Body of pancreas (tissue), 4 donors: ENCODE results near the gene STARD6.

Experiments used
- CTCF ChIP-seq, 7 experiments: fragments of 450-650 bp in 4 of 7; fragments of 200-600 bp in 3 of 7; sonication (generic) in 3 of 7; IDR thresholded peaks; one replicate each; pipeline ENCODE4 v1.5.1; 2016 to 2019; ENCODE audit warnings: antibody characterized with exemption in 7 of 7
- POLR2A ChIP-seq, 3 donors: fragments of 450-650 bp; IDR thresholded peaks; one replicate each; pipeline ENCODE4 v1.6.1; 2016; ENCODE audit warnings: antibody characterized with exemption in 3 of 3, mild to moderate bottlenecking in 2 of 3

GRCh38 chr18:54387631-54388030 lies 30.0 kb upstream of the STARD6 start:
- TF ChIP-seq POLR2A (IDR thresholded peaks at IDR 0.05) = no peak
- TF ChIP-seq CTCF (IDR thresholded peaks at IDR 0.05) = no peak
